Testis (tissue), 2 donors: ENCODE measurements around the gene PARP3.

Experiments used
- CTCF ChIP-seq, 3 experiments: fragments of 450-650 bp in 2 of 3; fragments of 200-600 bp in 1 of 3; sonication (generic) in 1 of 3; IDR thresholded peaks; one replicate each; pipeline ENCODE4 v1.5.1; 2016 to 2019; ENCODE audit warnings: antibody characterized with exemption in 3 of 3, mild to moderate bottlenecking in 2 of 3, moderate library complexity in 1 of 3
- POLR2A ChIP-seq: fragments of 450-650 bp; IDR thresholded peaks from one replicate; pipeline ENCODE4 v1.6.1; 2017; ENCODE audit warnings: antibody characterized with exemption, mild to moderate bottlenecking, moderate library complexity

DNA sequence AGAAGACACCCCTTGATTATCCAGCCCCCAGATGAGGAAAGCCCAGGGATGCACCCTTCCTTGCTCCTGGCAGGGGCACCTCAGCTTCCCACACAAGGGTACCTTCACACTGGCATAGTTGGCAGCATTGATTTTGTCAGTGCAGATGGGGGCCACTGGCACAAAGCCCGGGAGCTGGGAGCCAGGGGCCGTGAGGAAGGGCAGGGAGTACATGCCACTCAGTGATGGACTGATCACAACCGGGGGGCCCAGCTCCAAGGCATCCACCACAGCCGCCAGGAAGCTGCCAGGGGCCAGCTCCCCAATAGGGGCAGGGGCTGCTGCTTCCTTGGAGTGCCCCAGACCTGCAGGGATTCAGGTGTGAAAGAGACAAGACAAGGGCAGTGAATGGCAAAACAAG, 27.7 kb downstream of the PARP3 start:
- TF ChIP-seq CTCF (IDR thresholded peaks at IDR 0.05) (no peak), POLR2A (no peak)
